SH-SY5Y (cell line): Measurements from ENCODE around the gene SPECC1L.
A peak's percentile ranks its signal among the peaks of the same experiment; 100 is the strongest.

Experiments used
- GATA2 ChIP-seq: IDR thresholded peaks from 2 replicates; pipeline ENCODE4 v1.6.1; 2011; ENCODE audit warnings: mild to moderate bottlenecking, low read depth, low read length
- GATA3 ChIP-seq: IDR thresholded peaks from 2 replicates; pipeline ENCODE4 v1.6.1; 2011; ENCODE audit warnings: low read depth, mild to moderate bottlenecking, low read length, moderate library complexity

The SPECC1L gene

GRCh38 chr22:24445481-24446259, 175.0 kb downstream of the SPECC1L start:
- TF ChIP-seq GATA2: no peak
- TF ChIP-seq GATA3: no peak

GRCh38 chr22:24446260-24446611, 175.6 kb downstream of the SPECC1L start:
- peak; percentile 67 for TF ChIP-seq GATA2
- no peak; the same call in 1 of the 2 replicates for TF ChIP-seq GATA3

- TF ChIP-seq GATA3 (no peak), GATA2 (peak; percentile 67)
Measured at GRCh38 chr22:24450610-24451009, 180.0 kb downstream of the SPECC1L start.

- TF ChIP-seq GATA2 (no peak), GATA3 (no peak)
Measured at GRCh38 chr22:24451162-24451561, 180.5 kb downstream of the SPECC1L start.

GRCh38 chr22:24453853-24454252, 183.2 kb downstream of the SPECC1L start:
- no peak for TF ChIP-seq GATA2
- no peak for TF ChIP-seq GATA3

GRCh38 chr22:24455039-24455438, 184.4 kb downstream of the SPECC1L start:
- TF ChIP-seq GATA2: no peak
- TF ChIP-seq GATA3: no peak

- TF ChIP-seq GATA3: no peak
- no peak for TF ChIP-seq GATA2
Measured at GRCh38 chr22:24455751-24456426, 185.3 kb downstream of the SPECC1L start.

- no peak for TF ChIP-seq GATA2
Measured at GRCh38 chr22:24457894-24458420, 187.3 kb downstream of the SPECC1L start.

GRCh38 chr22:24459911-24460310, 189.3 kb downstream of the SPECC1L start:
- TF ChIP-seq GATA2: no peak
- TF ChIP-seq GATA3: no peak

GRCh38 chr22:24460418-24461089, 189.9 kb downstream of the SPECC1L start:
- TF ChIP-seq GATA3 (no peak), GATA2 (no peak)

GRCh38 chr22:24463071-24463760, 192.6 kb downstream of the SPECC1L start:
- no peak for TF ChIP-seq GATA3
- TF ChIP-seq GATA2: no peak

- TF ChIP-seq GATA2 (no peak), GATA3 (no peak)
Measured at GRCh38 chr22:24465566-24465965, 194.9 kb downstream of the SPECC1L start.

- TF ChIP-seq GATA2 (no peak), GATA3 (no peak)
Measured at GRCh38 chr22:24465975-24466374, 195.3 kb downstream of the SPECC1L start.
